ENCODE data around the gene FUT7. TPM values are rescaled to one million over a fixed set of nuclear protein-coding genes. Genes with fewer than 3 reads are reported as not detected.

FUT7 gene
- total and polyA plus RNA-seq, 2 of the 8 experiments (the other 6 are each of a cell fraction or from before 2014, with no cell fraction given): not detected

DNA sequence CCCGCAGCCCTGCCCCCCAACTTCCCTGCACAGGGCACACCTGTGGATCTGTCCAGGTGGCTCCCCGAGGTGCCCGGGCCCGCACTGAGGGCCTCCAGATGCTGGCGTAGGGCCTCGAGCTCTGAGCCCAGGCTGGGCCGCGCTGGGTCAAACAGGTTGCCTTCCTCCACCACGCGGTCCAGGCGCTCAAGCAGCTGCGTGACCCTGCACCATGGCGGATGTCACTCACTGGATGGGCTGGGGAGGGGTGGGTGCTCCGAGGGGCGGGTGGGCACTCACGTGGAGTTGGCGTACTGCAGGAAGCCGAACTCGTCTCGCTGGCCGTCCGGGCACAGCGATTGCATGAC, 9.3 kb downstream of the FUT7 start (continued):
- TF ChIP-seq CHD7 (IDR thresholded peaks at IDR 0.05; ENCODE audit: insufficient replicate concordance, low read length) (no peak), GTF2F1 (IDR thresholded peaks at IDR 0.05; ENCODE audit: borderline replicate concordance, low read depth, low read length) (no peak), POLR2A (IDR thresholded peaks at IDR 0.05; ENCODE audit: control extremely low read depth in 1 of 2, low read depth in 2 of 2, low read length in 2 of 2) (no peak), EZH2 (IDR thresholded peaks at IDR 0.05; ENCODE audit: low read depth, low read length, severe bottlenecking) (no peak), KDM5A (IDR thresholded peaks at IDR 0.05; ENCODE audit: low read length) (no peak), BRCA1 (IDR thresholded peaks at IDR 0.05; ENCODE audit: low read depth, low read length) (no peak), MAFK (IDR thresholded peaks at IDR 0.05; ENCODE audit: low read depth, low read length) (no peak), SP4 (IDR thresholded peaks at IDR 0.05; ENCODE audit: low read length) (no peak), TBP (IDR thresholded peaks at IDR 0.05; ENCODE audit: low read depth, low read length) (no peak), RFX5 (IDR thresholded peaks at IDR 0.05; ENCODE audit: borderline replicate concordance, low read depth, low read length) (no peak), TAF1 (IDR thresholded peaks at IDR 0.05; ENCODE audit: low read depth, low read length) (no peak), RAD21 (IDR thresholded peaks at IDR 0.05 in 1 of 2, conservative IDR thresholded peaks at IDR 0.05 in 1 of 2; ENCODE audit: low read depth in 2 of 2, low read length in 2 of 2) (no peak), JUN (IDR thresholded peaks at IDR 0.05; ENCODE audit: low read depth, low read length) (no peak), TEAD4 (IDR thresholded peaks at IDR 0.05; ENCODE audit: low read depth, low read length) (no peak)
